Heart left ventricle (tissue), 16 donors: ENCODE results near the gene HOXD8. TPM values are rescaled to one million over a fixed set of nuclear protein-coding genes. Genes with fewer than 3 reads are reported as not detected.

ENCODE experiments used
- ATAC-seq, 4 donors: fragments of 200-7000 bp; cut with Tn5 transposase; one replicate each; pipeline ENCODE4 v1.9.1; 2020 to 2022; ENCODE audit warnings: moderate library complexity in 4 of 4, mild to moderate bottlenecking in 3 of 4, moderate number of reproducible peaks in 1 of 4
- DNase-seq, 5 donors: peaks; one replicate each; pipeline ENCODE4 v3.0.0-alpha.2; 2020
- H3K27ac ChIP-seq, 12 donors: fragments of 200-600 bp; sonication (generic) in 4 of 12; one replicate each; pipeline versions ENCODE4 v1.5.0 to v1.8.0; 2016 to 2022; ENCODE audit warnings: mild to moderate bottlenecking in 2 of 12
- H3K27me3 ChIP-seq, 9 donors: fragments of 200-600 bp; sonication (generic) in 2 of 9; one replicate each; pipeline versions ENCODE4 v1.5.1 to v1.8.0; 2016 to 2022; ENCODE audit warnings: mild to moderate bottlenecking in 3 of 9
- H3K36me3 ChIP-seq, 9 donors: fragments of 200-600 bp; sonication (generic) in 2 of 9; one replicate each; pipeline versions ENCODE4 v1.5.0 to v1.8.0; 2018 to 2022; ENCODE audit warnings: mild to moderate bottlenecking in 2 of 9
- H3K4me1 ChIP-seq, 12 donors: fragments of 200-600 bp; sonication (generic) in 4 of 12; one replicate each; pipeline versions ENCODE4 v1.5.0 to v1.8.0; 2016 to 2022; ENCODE audit warnings: mild to moderate bottlenecking in 3 of 12
- H3K4me3 ChIP-seq, 12 donors: fragments of 200-600 bp; sonication (generic) in 4 of 12; one replicate each; pipeline versions ENCODE4 v1.5.0 to v1.8.0; 2017 to 2022; ENCODE audit warnings: mild to moderate bottlenecking in 9 of 12, moderate library complexity in 4 of 12
- H3K9me3 ChIP-seq, 12 donors: fragments of 200-600 bp; sonication (generic) in 4 of 12; one replicate each; pipeline versions ENCODE4 v1.5.0 to v1.8.0; 2016 to 2022; ENCODE audit warnings: mild to moderate bottlenecking in 1 of 12
- POLR2A ChIP-seq, 2 donors: fragments of 450-650 bp; IDR thresholded peaks; one replicate each; pipeline ENCODE4 v1.6.1; 2017; ENCODE audit warnings: antibody characterized with exemption in 2 of 2, mild to moderate bottlenecking in 2 of 2, moderate library complexity in 2 of 2
- WGBS, 4 donors: extraction: QIAGEN DNeasy Blood & Tissue Kit in 2 of 4; methylation state at CpG; one replicate each; pipeline versions ENCODE4 v1.1.5 to v1.1.7; 2013 to 2018; 5-methylcytosine and 5-hydroxymethylcytosine counted together
- intact Hi-C, 10 donors: fragments of 100-400 bp; cut with DNase I; formaldehyde crosslinking; loops; one replicate each; pipeline versions ENCODE4 v1.11.1 to v1.14.2; 2022
- polyA plus RNA-seq, 2 donors: library from polyadenylated mRNA; stranded (reverse); fragments of 200-250 nt; gene quantifications; one replicate each; pipeline ENCODE4 v1.2.3, GENCODE V29; 2013
- total RNA-seq, 9 donors: library from RNA; depleted of rRNA in 2 of 9; stranded (reverse); fragments of >200 nt in 2 of 9; fragmentation: NEBNext Ultra II Directional in 3 of 9; extraction: Animal tissue kit (Norgen Biotek cat#: 25700) in 3 of 9; gene quantifications; one replicate each; pipeline versions ENCODE4 v1.1.0 to v1.2.4, GENCODE V29; 2016 to 2023
- TF ChIP-seq, protein P1 (sequence below), 12 donors: fragments of 200-600 bp; sonication (generic) in 4 of 12; IDR thresholded peaks; one replicate each; pipeline versions ENCODE4 v1.5.0 to v1.8.0; 2018 to 2022; ENCODE audit warnings: antibody characterized with exemption in 12 of 12, mild to moderate bottlenecking in 5 of 12
- donor health status: ischemic (EF 13 %, LVEDD 7.1; RV severe dilation, severe dysfunction).
- donor health status: healthy with polysubstance abuse.
- donor health status: DM: no; HTN: yes; CAD: no.
- donor health status: DM: no; HTN: no; CAD: no.
- donor health status: ischemic (EF 25% LVEDD 6.9; RV normal size, moderate dysfunction).
- donor health status: ischemic (EF 25% LVEDD 5.7; RV mildly dilated, moderate dysfunction).
- donor health status: healthy.
- donor health status: DM: yes; HTN: yes; CAD: no.
- donor health status: ischemic (EF 35%, LVEDD 5.7; RV mildly dilated, moderate dysfunction).
- donor health status: nonischemic (EF 11% LVEDD 7.7; RV severe dilation, severe dysfunction).
- donor health status: DM: yes; HTN: yes; CAD: no.
- donor health status: PGD.
- donor health status: ischemic (EF 29% LVEDD 5.4; RV normal size, mild dysfunction).
- donor health status: nonischemic (EF 23%, LVEDD 6.1; RV moderate dilation, normal function).

Gene HOXD8
- total and polyA plus RNA-seq, 11 donors = 0.21 to 1.8 (median 0.53) TPM

DNA sequence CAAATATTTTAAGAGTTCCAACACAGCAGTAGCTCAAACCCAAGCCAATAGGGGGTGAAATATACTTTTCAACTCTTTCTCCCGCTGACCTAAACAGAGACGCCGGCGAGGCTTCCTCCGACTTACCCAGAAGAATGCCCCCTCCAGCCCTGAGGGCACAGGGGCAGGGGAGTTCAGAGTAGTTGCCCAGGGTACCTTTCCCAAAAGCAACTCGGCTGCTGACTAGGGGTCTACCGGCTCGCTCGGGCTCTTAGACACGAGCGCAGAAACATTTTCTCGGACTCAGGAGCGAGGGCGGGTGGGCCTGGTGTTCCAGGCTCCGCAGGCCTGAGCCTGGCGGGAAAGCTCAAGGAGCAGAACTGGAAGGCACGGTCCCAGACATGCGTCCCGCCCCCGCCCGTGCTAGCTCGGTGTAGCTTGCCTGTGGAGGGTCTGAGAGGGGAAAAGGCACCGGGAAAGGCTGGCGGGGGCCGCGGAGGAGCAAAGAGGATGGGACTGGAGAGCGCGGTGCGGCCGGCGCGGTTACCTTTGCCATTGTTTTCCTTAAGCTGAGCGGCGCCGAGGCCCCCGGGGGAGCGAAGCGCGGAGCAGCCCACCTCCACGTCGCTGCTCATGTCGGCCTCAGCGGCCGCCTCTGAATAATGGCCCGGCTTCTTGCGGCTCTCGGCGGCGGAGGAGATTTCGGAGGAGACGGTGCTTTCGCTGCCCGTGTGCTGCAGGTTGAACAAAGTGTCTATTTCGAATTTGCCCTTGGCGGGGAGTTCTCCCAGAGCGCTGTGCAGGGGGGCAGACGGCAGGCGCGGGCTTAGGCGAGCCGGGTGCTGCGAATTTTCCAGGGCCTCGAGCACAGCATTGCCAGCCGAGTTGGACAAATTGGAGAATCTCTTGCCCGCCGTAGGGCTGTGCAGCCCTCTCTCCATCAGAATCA, 46.4 kb upstream of the HOXD8 start:
- H3K27me3 ChIP-seq = peaks cover 91 to 99% (median 97%) of the 10 kb centered on the region in 9 donors
- WGBS, 4 donors = 3 to 7% (median 5%) methylated on average over 30 to 66 of the region's 66 CpGs
- no peak overlapping the region for H3K4me3 ChIP-seq
- H3K9me3 ChIP-seq = peaks cover 0 to 8% (median 0%) of the 10 kb centered on the region in 12 donors
- peaks cover 0 to 57% (median 22%) of the 10 kb centered on the region in 12 donors for H3K4me1 ChIP-seq
- peak overlapping the region in 1 of 12 donors; percentile 84 for H3K27ac ChIP-seq
- intact Hi-C loops = loop anchor here in 3 of 10 donors (5.0 to 10.0 kb wide), 3 partner anchors 81 to 668 kb away; partner anchors contain the start of gene LNPK (in 1 of the 3)
- no peak for DNase-seq
- no peak for ATAC-seq
- TF ChIP-seq, protein P1, sequence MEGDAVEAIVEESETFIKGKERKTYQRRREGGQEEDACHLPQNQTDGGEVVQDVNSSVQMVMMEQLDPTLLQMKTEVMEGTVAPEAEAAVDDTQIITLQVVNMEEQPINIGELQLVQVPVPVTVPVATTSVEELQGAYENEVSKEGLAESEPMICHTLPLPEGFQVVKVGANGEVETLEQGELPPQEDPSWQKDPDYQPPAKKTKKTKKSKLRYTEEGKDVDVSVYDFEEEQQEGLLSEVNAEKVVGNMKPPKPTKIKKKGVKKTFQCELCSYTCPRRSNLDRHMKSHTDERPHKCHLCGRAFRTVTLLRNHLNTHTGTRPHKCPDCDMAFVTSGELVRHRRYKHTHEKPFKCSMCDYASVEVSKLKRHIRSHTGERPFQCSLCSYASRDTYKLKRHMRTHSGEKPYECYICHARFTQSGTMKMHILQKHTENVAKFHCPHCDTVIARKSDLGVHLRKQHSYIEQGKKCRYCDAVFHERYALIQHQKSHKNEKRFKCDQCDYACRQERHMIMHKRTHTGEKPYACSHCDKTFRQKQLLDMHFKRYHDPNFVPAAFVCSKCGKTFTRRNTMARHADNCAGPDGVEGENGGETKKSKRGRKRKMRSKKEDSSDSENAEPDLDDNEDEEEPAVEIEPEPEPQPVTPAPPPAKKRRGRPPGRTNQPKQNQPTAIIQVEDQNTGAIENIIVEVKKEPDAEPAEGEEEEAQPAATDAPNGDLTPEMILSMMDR (IDR thresholded peaks at IDR 0.05) = no peak
- TF ChIP-seq POLR2A (IDR thresholded peaks at IDR 0.05) = no peak
- H3K36me3 ChIP-seq = no peaks in the 10 kb centered on the region

DNA sequence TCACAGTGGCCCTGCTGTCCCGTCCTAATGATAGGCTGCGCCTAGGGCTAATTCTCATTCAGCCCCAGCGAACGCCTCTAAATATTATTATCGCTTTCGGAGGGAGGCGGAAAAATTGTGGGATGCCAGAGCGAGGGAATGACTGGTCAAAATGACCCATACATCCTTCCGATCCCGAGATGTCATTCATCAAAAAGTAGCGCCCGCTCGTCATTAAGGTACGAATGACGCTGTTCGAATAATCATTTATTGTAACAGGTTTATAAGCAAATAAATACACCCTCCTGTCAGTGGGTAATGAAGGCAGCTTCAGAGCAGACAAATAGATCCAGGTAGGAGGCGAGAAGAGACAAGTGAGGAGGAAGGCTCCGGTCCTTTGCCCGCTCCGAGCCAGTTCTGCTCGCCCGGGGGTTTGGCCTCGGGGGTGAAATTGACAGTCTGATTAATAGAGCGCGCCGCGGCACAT, 45.7 kb upstream of the HOXD8 start, which contains the start of gene EVX2:
Gene EVX2, minus strand, starts transcription at position 167 of the 466 bp plus-strand sequence. CDS start 186 bp downstream, outside the sequence.
- Histone ChIP-seq H3K36me3 (no peaks in the 10 kb centered on the region), H3K9me3 (peaks cover 0 to 8% (median 0%) of the 10 kb centered on the region in 12 donors), H3K4me1 (peaks cover 0 to 64% (median 25%) of the 10 kb centered on the region in 12 donors), H3K27ac (peak within 1 kb of the TSS in 1 of 12 donors; percentile 84), H3K27me3 (peaks cover 91 to 99% (median 97%) of the 10 kb centered on the region in 9 donors), H3K4me3 (no peak within 1 kb of the TSS)
- DNase-seq = no peak
- ATAC-seq = no peak
- intact Hi-C loops = loop anchor here in 3 of 10 donors (5.0 to 10.0 kb wide), 3 partner anchors 82 to 669 kb away; partner anchors contain the start of gene LNPK (in 1 of the 3)
- no peak for TF ChIP-seq POLR2A (IDR thresholded peaks at IDR 0.05)
- TF ChIP-seq, protein P1 (IDR thresholded peaks at IDR 0.05) = no peak
- 9 to 12% (median 10%) methylated on average over 27 of the region's 27 CpGs for WGBS, 4 donors

DNA sequence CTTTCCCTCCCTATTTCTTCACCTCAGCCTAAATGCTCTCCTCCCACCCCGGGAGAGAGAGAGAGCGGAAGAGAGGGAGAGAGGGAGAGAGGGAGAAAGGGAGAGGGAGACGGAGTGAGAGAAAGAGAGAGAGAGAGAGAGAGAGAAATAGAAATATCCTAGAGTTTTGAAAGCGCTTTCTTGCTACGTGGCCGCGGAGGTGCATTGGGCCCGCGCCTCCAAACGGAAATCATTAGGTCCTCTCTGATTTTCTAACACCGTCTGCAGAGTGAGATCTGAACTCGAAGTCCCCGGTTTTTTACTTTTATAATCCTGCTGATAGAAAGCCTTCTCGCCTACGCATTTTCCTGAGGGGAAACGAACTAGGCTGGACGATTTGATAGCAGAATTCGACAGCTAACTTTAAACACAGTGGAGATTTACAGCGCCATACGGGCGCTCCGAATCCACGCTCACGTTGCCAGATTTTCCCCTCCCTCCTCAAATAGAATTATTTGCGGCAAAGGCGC, 44.8 kb upstream of the HOXD8 start:
- WGBS, 4 donors = 3 to 6% (median 5%) methylated on average over 26 of the region's 26 CpGs
- no peak for ATAC-seq
- peak overlapping the region in 1 of 12 donors; percentile 84 for H3K27ac ChIP-seq
- intact Hi-C loops = loop anchor here in 9 of 10 donors (5.0 to 10.0 kb wide), 6 partner anchors 82 to 717 kb away; partner anchors contain the start of gene LNPK (in 1 of the 9)
- peaks cover 0 to 8% (median 0%) of the 10 kb centered on the region in 12 donors for H3K9me3 ChIP-seq
- H3K4me3 ChIP-seq = no peak overlapping the region
- TF ChIP-seq, protein P1 (IDR thresholded peaks at IDR 0.05) = no peak
- TF ChIP-seq POLR2A (IDR thresholded peaks at IDR 0.05) = no peak
- H3K36me3 ChIP-seq = no peaks in the 10 kb centered on the region
- H3K27me3 ChIP-seq = peaks cover 91 to 99% (median 97%) of the 10 kb centered on the region in 9 donors
- DNase-seq = no peak
- H3K4me1 ChIP-seq = peaks cover 0 to 57% (median 19%) of the 10 kb centered on the region in 12 donors
